HFF-Myc (cell line): ENCODE results near the gene SEC11A.
"Not testable (repeated sequence)": the region's sequence is repeated elsewhere in the genome, so short reads cannot be mapped to it uniquely, and the experiment has no call there.

ENCODE experiments used
- DNase-seq: peaks from one replicate; pipeline ENCODE4 v3.0.0-alpha.2; 2011; ENCODE audit warnings: low read depth; ENCODE audit errors: extremely low read depth
- H3K4me3 ChIP-seq: replicated peaks from 2 replicates; pipeline ENCODE4 v1.5.1; 2011; ENCODE audit warnings: low read depth, mild to moderate bottlenecking, control low read depth, low read length
- CTCF ChIP-seq: IDR thresholded peaks from 2 replicates; pipeline ENCODE4 v1.5.1; 2012; ENCODE audit warnings: mild to moderate bottlenecking, low read depth, low read length, control low read depth; ENCODE audit errors: missing control alignments

The SEC11A gene

GRCh38 chr15:84760219-84760618, 44.3 kb upstream of the SEC11A start:
- no peak overlapping the region for H3K4me3 ChIP-seq
- no peak for DNase-seq
- TF ChIP-seq CTCF, result no peak

GRCh38 chr15:84759018-84759417, 43.1 kb upstream of the SEC11A start:
- H3K4me3 ChIP-seq, result no peak overlapping the region
- TF ChIP-seq CTCF, result no peak
- no peak for DNase-seq

GRCh38 chr15:84755736-84756527, 40.0 kb upstream of the SEC11A start:
- H3K4me3 ChIP-seq, result no peak overlapping the region
- DNase-seq, result no peak
- no peak for TF ChIP-seq CTCF

GRCh38 chr15:84754889-84755288, 39.0 kb upstream of the SEC11A start:
- H3K4me3 ChIP-seq, DNase-seq: not testable (repeated sequence)

- H3K4me3 ChIP-seq, result no peak overlapping the region
- DNase-seq, result no peak
- TF ChIP-seq CTCF, result no peak
Measured at GRCh38 chr15:84752700-84753099, 36.8 kb upstream of the SEC11A start.

GRCh38 chr15:84752195-84752594, 36.3 kb upstream of the SEC11A start:
- no peak for DNase-seq
- H3K4me3 ChIP-seq, result no peak overlapping the region
- TF ChIP-seq CTCF, result no peak

GRCh38 chr15:84751721-84752120, 35.8 kb upstream of the SEC11A start:
- H3K4me3 ChIP-seq, result not testable (repeated sequence)

GRCh38 chr15:84750583-84751092, 34.7 kb upstream of the SEC11A start:
- no peak for TF ChIP-seq CTCF
- no peak for DNase-seq
- H3K4me3 ChIP-seq, result peak overlapping the region; percentile 15; the same call in 1 of the 2 replicates

More at GRCh38 chr15:84751721-84752120, 35.8 kb upstream of the SEC11A start:
- DNase-seq, result not testable (repeated sequence)
